Calu3 (cell line): ENCODE data around the gene LYSET. TPM values are rescaled to one million over a fixed set of nuclear protein-coding genes. Genes with fewer than 3 reads are reported as not detected.
"Not testable (repeated sequence)": the region's sequence is repeated elsewhere in the genome, so short reads cannot be mapped to it uniquely, and the experiment has no call there.

Experiments used
- BruUV-seq: library from RNA; stranded (reverse); fragments of 400-500 nt; replicated peaks from 2 replicates; lab custom pipeline; 2021; lab: Mats Ljungman, UMichigan
- CTCF ChIA-PET: fragments of 300-600 bp; sonication (Branson Sonifier 250); formaldehyde crosslinking; loops from one replicate; lab custom pipeline; 2022; ENCODE audit warnings: antibody characterized with exemption; lab: Charles Lee
- DNase-seq: peaks from one replicate; pipeline ENCODE4 v3.0.0; 2022
- H3K27ac Mint-ChIP-seq: one replicate; pipeline ENCODE4 v1.8.0; 2022; ENCODE audit warnings: mixed read lengths; ENCODE audit not compliant: unreplicated experiment
- H3K27me3 Mint-ChIP-seq: one replicate; pipeline ENCODE4 v1.8.0; 2022; ENCODE audit warnings: mixed read lengths; ENCODE audit not compliant: unreplicated experiment
- H3K36me3 Mint-ChIP-seq: one replicate; pipeline ENCODE4 v1.8.0; 2022; ENCODE audit warnings: mild to moderate bottlenecking, moderate library complexity, mixed read lengths; ENCODE audit not compliant: insufficient read depth, unreplicated experiment
- H3K4me1 Mint-ChIP-seq: one replicate; pipeline ENCODE4 v1.8.0; 2022; ENCODE audit warnings: mild to moderate bottlenecking, low read depth, mixed read lengths; ENCODE audit not compliant: unreplicated experiment
- H3K4me3 Mint-ChIP-seq: one replicate; pipeline ENCODE4 v1.8.0; 2022; ENCODE audit warnings: mild to moderate bottlenecking, low read depth, moderate library complexity, mixed read lengths; ENCODE audit not compliant: unreplicated experiment
- H3K9me3 Mint-ChIP-seq: one replicate; pipeline ENCODE4 v1.8.0; 2022; ENCODE audit warnings: low read depth, mixed read lengths; ENCODE audit not compliant: unreplicated experiment
- intact Hi-C: fragments of 100-400 bp; cut with micrococcal nuclease; formaldehyde crosslinking; loops from one replicate; pipeline ENCODE4 v1.10.0; 2022; ENCODE audit not compliant: unreplicated experiment
- total RNA-seq: library from RNA; stranded (reverse); gene quantifications from 2 replicates; pipeline ENCODE4 v1.2.3, GENCODE V29; 2022
- TF ChIP-seq, protein P1 (sequence below): fragments of 200-600 bp; IDR thresholded peaks from one replicate; pipeline ENCODE4 v1.8.0; 2022; ENCODE audit warnings: antibody characterized with exemption; ENCODE audit not compliant: unreplicated experiment

Gene LYSET
- total RNA-seq, 1 experiment from 2014 or later: 22.7 TPM

DNA sequence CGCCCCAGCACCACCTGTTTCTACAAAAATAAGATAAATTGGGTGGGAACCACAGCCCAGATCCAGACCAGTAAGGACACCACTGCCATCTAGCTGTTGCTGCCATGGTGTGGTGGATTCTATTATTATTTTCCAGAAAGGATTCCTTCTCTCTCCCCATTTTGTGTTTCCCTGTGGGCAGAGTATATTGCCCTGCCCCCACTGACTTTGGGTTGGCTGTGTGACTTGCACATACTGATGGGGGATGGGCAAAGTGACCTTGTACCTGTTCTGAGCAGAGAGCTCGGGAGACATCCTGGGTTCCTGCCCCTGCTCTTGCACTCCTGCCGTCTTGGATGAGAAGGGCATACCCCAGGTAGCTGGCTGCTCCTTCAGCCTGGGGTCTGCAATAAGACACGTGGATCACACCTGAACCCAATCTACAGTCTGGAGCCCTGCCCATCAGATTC is 24.7 kb upstream of the LYSET start:
- DNase-seq: peak; percentile 31
- H3K27ac Mint-ChIP-seq: no peak overlapping the region
- TF ChIP-seq, protein P1, sequence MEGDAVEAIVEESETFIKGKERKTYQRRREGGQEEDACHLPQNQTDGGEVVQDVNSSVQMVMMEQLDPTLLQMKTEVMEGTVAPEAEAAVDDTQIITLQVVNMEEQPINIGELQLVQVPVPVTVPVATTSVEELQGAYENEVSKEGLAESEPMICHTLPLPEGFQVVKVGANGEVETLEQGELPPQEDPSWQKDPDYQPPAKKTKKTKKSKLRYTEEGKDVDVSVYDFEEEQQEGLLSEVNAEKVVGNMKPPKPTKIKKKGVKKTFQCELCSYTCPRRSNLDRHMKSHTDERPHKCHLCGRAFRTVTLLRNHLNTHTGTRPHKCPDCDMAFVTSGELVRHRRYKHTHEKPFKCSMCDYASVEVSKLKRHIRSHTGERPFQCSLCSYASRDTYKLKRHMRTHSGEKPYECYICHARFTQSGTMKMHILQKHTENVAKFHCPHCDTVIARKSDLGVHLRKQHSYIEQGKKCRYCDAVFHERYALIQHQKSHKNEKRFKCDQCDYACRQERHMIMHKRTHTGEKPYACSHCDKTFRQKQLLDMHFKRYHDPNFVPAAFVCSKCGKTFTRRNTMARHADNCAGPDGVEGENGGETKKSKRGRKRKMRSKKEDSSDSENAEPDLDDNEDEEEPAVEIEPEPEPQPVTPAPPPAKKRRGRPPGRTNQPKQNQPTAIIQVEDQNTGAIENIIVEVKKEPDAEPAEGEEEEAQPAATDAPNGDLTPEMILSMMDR: no peak
- H3K4me3 Mint-ChIP-seq: no peak overlapping the region
- BruUV-seq: no TSS peak
- intact Hi-C loops: loop anchor here (5.0 kb wide), 1 partner anchor 48 kb away; no protein-coding TSS in a partner anchor
- H3K4me1 Mint-ChIP-seq: no peaks in the 10 kb centered on the region
- H3K9me3 Mint-ChIP-seq: no peaks in the 10 kb centered on the region
- no peaks in the 10 kb centered on the region for H3K36me3 Mint-ChIP-seq
- no peaks in the 10 kb centered on the region for H3K27me3 Mint-ChIP-seq
- CTCF ChIA-PET: interaction anchor here (0.8 to 1.4 kb wide), 3 partner anchors 28 to 47 kb away, joined by 5 to 8 read pairs (median 5); no protein-coding TSS in a partner anchor

DNA sequence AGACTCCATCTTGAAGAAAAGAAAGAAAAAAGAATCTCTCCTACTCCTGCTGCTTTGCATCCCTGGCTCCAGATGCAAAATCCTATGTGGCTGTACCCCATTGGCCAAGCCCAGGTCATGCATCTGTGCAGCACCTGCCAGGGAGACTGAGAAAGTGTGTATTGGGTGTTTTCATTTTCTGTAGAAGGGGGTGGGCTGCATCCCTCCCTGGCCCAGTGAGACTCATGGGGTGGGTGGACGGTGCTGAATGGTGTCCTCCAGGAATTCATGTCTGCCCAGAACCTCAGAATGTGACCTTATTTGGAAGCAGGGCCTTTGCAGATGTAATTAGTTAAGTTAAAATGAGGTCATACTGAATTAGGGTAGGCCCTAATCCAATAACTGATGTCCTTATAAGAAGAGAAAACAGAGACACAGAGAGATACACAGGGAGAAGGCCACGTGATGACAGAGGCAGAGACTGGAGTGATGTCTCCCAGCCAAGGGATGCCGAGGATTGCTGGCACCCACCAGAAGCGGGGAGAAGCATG is 23.6 kb upstream of the LYSET start:
- H3K4me3 Mint-ChIP-seq: no peak overlapping the region
- DNase-seq: no peak
- no peaks in the 10 kb centered on the region for H3K4me1 Mint-ChIP-seq
- CTCF ChIA-PET: no interaction called here
- H3K27me3 Mint-ChIP-seq: no peaks in the 10 kb centered on the region
- intact Hi-C loops: loop anchor here (5.0 kb wide), 1 partner anchor 49 kb away; no protein-coding TSS in a partner anchor
- no peaks in the 10 kb centered on the region for H3K9me3 Mint-ChIP-seq
- H3K27ac Mint-ChIP-seq: no peak overlapping the region
- no TSS peak for BruUV-seq
- TF ChIP-seq, protein P1: no peak
- no peaks in the 10 kb centered on the region for H3K36me3 Mint-ChIP-seq

DNA sequence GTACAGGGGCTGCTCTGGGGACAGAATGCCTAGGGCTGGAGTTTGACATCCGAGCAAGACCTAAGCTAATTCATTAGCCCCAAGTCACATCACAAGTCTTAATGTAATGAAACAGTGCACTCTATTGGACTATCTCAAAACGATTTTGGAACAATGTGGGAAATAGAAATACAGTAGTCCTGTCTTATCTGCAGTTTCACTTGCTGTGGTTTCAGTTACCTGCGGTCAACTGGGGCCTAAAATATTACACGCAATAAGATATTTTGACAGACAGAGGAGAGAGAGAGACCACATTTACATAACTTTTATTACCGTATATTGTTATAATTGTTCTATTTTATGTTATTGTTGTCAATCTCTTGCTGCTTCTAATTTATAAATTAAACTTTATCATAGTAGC is 21.6 kb upstream of the LYSET start:
- Mint-ChIP-seq H3K9me3 (no peaks in the 10 kb centered on the region), H3K27ac (no peak overlapping the region), H3K27me3 (no peaks in the 10 kb centered on the region), H3K4me1 (no peaks in the 10 kb centered on the region), H3K36me3 (no peaks in the 10 kb centered on the region), H3K4me3 (no peak overlapping the region)
- no TSS peak for BruUV-seq
- CTCF ChIA-PET: interaction anchor here (0.6 to 1.0 kb wide), 2 partner anchors 26 to 1968 kb away, joined by 3 to 7 read pairs; no protein-coding TSS in a partner anchor
- intact Hi-C loops: loop anchor here (5.0 kb wide), 1 partner anchor 51 kb away; no protein-coding TSS in a partner anchor
- no peak for DNase-seq
- TF ChIP-seq, protein P1: no peak

DNA sequence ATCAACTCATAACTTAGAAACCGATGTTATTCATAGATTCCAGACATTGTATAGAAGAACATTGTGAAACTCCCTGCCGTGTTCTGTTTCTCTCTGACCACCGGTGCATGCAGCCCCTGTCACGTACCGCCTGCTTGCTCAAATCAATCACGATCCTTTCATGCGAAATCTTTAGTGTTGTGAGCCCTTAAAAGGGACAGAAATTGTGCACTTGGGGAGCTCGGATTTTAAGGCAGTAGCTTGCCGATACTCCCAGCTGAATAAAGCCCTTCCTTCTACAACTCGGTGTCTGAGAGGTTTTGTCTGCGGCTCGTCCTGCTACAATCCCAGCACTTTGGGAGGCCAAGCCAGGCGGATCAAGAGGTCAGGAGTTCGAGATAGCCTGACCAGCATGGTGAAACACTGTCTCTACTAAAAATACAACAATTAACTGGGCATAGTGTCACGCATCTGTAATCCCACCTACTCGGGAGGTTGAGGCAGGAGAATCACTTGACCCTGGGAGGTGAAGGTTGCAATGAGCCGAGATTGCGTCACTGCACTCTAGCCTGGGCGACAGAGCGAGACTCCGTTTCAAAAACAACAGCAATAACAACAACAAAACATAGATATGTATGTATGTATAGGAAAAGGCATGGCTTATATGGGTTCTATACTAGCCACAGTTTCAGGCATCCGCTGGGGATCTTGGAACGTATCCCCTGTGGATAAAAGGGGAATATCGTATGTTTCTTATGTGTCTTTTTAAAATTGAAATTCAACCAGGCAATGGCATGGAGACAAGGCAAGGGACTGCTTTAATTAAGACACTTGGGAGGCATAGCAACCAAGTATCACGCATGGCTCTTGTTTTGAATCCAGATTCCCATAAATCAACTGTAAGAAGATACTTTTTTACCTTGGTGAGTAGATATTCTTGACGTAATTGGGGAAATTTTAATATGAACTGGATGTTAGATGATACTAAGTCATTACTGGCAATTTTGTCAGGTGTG is 19.5 kb upstream of the LYSET start:
- BruUV-seq, DNase-seq, H3K4me1 Mint-ChIP-seq, H3K9me3 Mint-ChIP-seq, H3K27ac Mint-ChIP-seq, intact Hi-C loops, H3K27me3 Mint-ChIP-seq, H3K36me3 Mint-ChIP-seq: not testable (repeated sequence)
- CTCF ChIA-PET: interaction anchor here (0.6 kb wide), 1 partner anchor 34 kb away, joined by 3 read pairs; no protein-coding TSS in a partner anchor
- peak overlapping the region; percentile 26 for H3K4me3 Mint-ChIP-seq

DNA sequence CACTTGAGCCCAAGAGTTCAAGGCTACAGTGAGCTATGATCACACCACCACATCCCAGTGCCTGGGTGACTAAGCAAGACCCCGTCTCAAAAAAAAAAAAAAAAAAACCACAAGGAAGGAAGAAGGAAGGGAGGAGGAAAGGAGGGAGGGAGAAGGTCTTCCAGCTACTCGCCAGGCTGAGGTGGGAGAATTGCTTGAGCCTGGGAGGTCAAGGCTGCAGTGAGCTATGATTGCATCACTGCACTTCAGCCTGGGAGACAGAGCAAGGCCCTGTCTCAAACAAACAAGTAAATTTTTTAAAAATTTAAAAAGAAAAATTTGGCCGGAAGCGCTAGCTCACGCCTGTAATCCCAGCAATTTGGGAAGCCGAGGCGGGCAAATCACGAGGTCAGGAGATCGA is 16.5 kb upstream of the LYSET start:
- H3K27me3 Mint-ChIP-seq, H3K4me1 Mint-ChIP-seq, DNase-seq, H3K36me3 Mint-ChIP-seq, intact Hi-C loops, BruUV-seq, H3K27ac Mint-ChIP-seq, H3K4me3 Mint-ChIP-seq, H3K9me3 Mint-ChIP-seq: not testable (repeated sequence)
- CTCF ChIA-PET: interaction anchor here (0.6 to 1.1 kb wide), 2 partner anchors 11 to 19 kb away, joined by 3 read pairs; no protein-coding TSS in a partner anchor

DNA sequence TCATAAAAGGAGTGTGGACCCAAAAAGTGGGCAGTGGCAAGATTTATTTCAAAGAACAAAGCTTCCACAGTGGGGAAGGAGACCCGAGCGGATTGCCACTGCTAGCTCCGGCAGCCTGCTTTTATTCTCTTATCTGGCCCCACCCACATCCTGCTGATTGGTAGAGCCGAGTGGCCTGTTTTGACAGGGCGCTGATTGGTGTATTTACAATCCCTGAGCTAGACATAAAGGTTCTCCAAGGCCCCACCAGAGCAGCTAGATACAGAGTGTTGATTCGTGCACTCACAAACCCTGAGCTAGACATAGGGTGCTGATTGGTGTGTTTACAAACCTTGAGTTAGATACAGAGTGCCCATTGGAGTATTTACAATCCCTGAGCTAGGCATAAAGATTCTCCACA is 15.5 kb upstream of the LYSET start:
- CTCF ChIA-PET: interaction anchor here (1.1 kb wide), 1 partner anchor 10 kb away, joined by 3 read pairs; no protein-coding TSS in a partner anchor
- H3K27ac Mint-ChIP-seq, intact Hi-C loops: not testable (repeated sequence)

DNA sequence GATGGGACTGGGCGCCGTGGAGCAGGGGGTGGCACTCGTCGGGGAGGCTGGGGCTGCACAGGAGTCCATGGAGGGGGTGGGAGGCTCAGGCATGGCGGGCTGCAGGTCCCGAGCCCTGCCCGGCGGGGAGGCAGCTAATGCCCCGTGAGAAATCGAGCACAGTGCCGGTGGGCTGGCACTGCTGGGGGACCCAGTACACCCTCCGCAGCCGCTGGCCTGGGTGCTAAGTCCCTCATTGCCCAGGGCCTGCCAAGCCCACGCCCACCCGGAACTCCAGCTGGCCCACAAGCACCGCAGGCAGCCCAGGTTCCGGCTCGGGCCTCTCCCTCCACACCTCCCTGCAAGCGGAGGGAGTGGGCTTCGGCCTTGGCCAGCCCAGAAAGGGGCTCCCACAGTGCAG is 15.0 kb upstream of the LYSET start:
- CTCF ChIA-PET: not testable (repeated sequence)

More for the DNA sequence above, 15.5 kb upstream of the LYSET start:
- not testable (repeated sequence) for H3K27me3 Mint-ChIP-seq, DNase-seq, H3K9me3 Mint-ChIP-seq, H3K36me3 Mint-ChIP-seq, BruUV-seq, H3K4me1 Mint-ChIP-seq, H3K4me3 Mint-ChIP-seq

More for the DNA sequence above, 15.0 kb upstream of the LYSET start:
- H3K4me3 Mint-ChIP-seq, BruUV-seq, DNase-seq, H3K27me3 Mint-ChIP-seq, H3K4me1 Mint-ChIP-seq, intact Hi-C loops, H3K27ac Mint-ChIP-seq, H3K9me3 Mint-ChIP-seq, H3K36me3 Mint-ChIP-seq: not testable (repeated sequence)
